HG02571 (cell line): ENCODE data around the gene CCR7.

Source experiments
- ATAC-seq: cut with Tn5 transposase; IDR thresholded peaks from one replicate; pipeline ENCODE4 v1.9.1; 2021; ENCODE audit warnings: mild to moderate bottlenecking, moderate library complexity; ENCODE audit not compliant: unreplicated experiment

The CCR7 gene

GRCh38 chr17:40522250-40522960 is 42.9 kb downstream of the CCR7 start:
- ATAC-seq: no peak

- no peak for ATAC-seq
These were observed 44.2 kb downstream of the CCR7 start for GRCh38 chr17:40520991-40521453.

- no peak for ATAC-seq
These were observed 46.0 kb downstream of the CCR7 start for GRCh38 chr17:40519089-40519775.

- no peak for ATAC-seq
These were observed 46.7 kb downstream of the CCR7 start for GRCh38 chr17:40518401-40519088.

GRCh38 chr17:40517981-40518380 is 47.3 kb downstream of the CCR7 start:
- no peak for ATAC-seq

GRCh38 chr17:40517286-40517662 is 48.0 kb downstream of the CCR7 start:
- ATAC-seq: no peak

GRCh38 chr17:40516581-40517285 is 48.5 kb downstream of the CCR7 start:
- ATAC-seq: no peak

GRCh38 chr17:40515491-40516041 is 49.7 kb downstream of the CCR7 start:
- no peak for ATAC-seq

- no peak for ATAC-seq
These were observed 50.3 kb downstream of the CCR7 start for GRCh38 chr17:40515011-40515410.

GRCh38 chr17:40514013-40514875 is 51.0 kb downstream of the CCR7 start:
- ATAC-seq: no peak

GRCh38 chr17:40511667-40512220 is 53.5 kb downstream of the CCR7 start:
- no peak for ATAC-seq

GRCh38 chr17:40511136-40511535 is 54.1 kb downstream of the CCR7 start:
- no peak for ATAC-seq

- no peak for ATAC-seq
These were observed 55.0 kb downstream of the CCR7 start for GRCh38 chr17:40510328-40510648.

GRCh38 chr17:40509626-40510327 is 55.5 kb downstream of the CCR7 start:
- ATAC-seq: no peak

- no peak for ATAC-seq
These were observed 58.5 kb downstream of the CCR7 start for GRCh38 chr17:40506786-40507185.
